ENCODE data around the gene TBC1D5. TPM values are rescaled to one million over a fixed set of nuclear protein-coding genes. Genes with fewer than 3 reads are reported as not detected.
A peak's percentile ranks its signal among the peaks of the same experiment; 100 is the strongest.

Gene TBC1D5
- total RNA-seq, 2 donors from 2014 or later: 68.8 to 77.7 TPM

GRCh38 chr3:17742880-17743657 lies 638 bp upstream of the TBC1D5 start:
- Mint-ChIP-seq H3K36me3 (ENCODE audit: low read depth) (no peaks in the 10 kb centered on the region), H3K27me3 (ENCODE audit: insufficient read depth) (no peaks in the 10 kb centered on the region), H3K9me3 (no peaks in the 10 kb centered on the region), H3K4me3 (peak overlapping the region; percentile 85), H3K27ac (peak overlapping the region; percentile 94), H3K4me1 (peaks cover 36% of the 10 kb centered on the region)
- peak overlapping the region; percentile 89 for H3K4me3 ChIP-seq (ENCODE audit: low read length)
- H3K27ac ChIP-seq (ENCODE audit: low read depth, low read length): peak overlapping the region; percentile 98
- H3K9ac ChIP-seq (ENCODE audit: extremely low read depth, low read length, poor library complexity, severe bottlenecking): peak overlapping the region; percentile 64
- no peaks in the 10 kb centered on the region for H3K36me3 ChIP-seq (ENCODE audit: control insufficient read depth, insufficient read depth, low read length)
- 11 to 30% methylated on average over 4 to 12 of the region's 12 CpGs for WGBS, 2 experiments (ENCODE audit: insufficient coverage in 1 of 2, insufficient read length in 1 of 2)
- TF ChIP-seq, protein P1, sequence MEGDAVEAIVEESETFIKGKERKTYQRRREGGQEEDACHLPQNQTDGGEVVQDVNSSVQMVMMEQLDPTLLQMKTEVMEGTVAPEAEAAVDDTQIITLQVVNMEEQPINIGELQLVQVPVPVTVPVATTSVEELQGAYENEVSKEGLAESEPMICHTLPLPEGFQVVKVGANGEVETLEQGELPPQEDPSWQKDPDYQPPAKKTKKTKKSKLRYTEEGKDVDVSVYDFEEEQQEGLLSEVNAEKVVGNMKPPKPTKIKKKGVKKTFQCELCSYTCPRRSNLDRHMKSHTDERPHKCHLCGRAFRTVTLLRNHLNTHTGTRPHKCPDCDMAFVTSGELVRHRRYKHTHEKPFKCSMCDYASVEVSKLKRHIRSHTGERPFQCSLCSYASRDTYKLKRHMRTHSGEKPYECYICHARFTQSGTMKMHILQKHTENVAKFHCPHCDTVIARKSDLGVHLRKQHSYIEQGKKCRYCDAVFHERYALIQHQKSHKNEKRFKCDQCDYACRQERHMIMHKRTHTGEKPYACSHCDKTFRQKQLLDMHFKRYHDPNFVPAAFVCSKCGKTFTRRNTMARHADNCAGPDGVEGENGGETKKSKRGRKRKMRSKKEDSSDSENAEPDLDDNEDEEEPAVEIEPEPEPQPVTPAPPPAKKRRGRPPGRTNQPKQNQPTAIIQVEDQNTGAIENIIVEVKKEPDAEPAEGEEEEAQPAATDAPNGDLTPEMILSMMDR (conservative IDR thresholded peaks at IDR 0.05): no peak
- DNase-seq: no peak
- H3K4me1 ChIP-seq (ENCODE audit: control insufficient read depth, insufficient read depth, low read length): no peaks in the 10 kb centered on the region
- no peaks in the 10 kb centered on the region for H3K27me3 ChIP-seq (ENCODE audit: control insufficient read depth, insufficient read depth, low read length, poor library complexity, severe bottlenecking)
- no peaks in the 10 kb centered on the region for H3K9me3 ChIP-seq (ENCODE audit: control insufficient read depth, low read length)

GRCh38 chr3:17741621-17742101 lies 770 bp downstream of the TBC1D5 start:
- Mint-ChIP-seq H3K9me3 (no peaks in the 10 kb centered on the region), H3K36me3 (ENCODE audit: low read depth) (no peaks in the 10 kb centered on the region), H3K27me3 (ENCODE audit: insufficient read depth) (no peaks in the 10 kb centered on the region), H3K4me1 (peaks cover 46% of the 10 kb centered on the region), H3K27ac (peak overlapping the region; percentile 98), H3K4me3 (peak overlapping the region; percentile 85)
- Histone ChIP-seq H3K27me3 (ENCODE audit: control insufficient read depth, insufficient read depth, low read length, poor library complexity, severe bottlenecking) (no peaks in the 10 kb centered on the region), H3K27ac (ENCODE audit: low read depth, low read length) (peak overlapping the region; percentile 98), H3K4me1 (ENCODE audit: control insufficient read depth, insufficient read depth, low read length) (no peaks in the 10 kb centered on the region), H3K9me3 (ENCODE audit: control insufficient read depth, low read length) (no peaks in the 10 kb centered on the region), H3K36me3 (ENCODE audit: control insufficient read depth, insufficient read depth, low read length) (no peaks in the 10 kb centered on the region), H3K9ac (ENCODE audit: extremely low read depth, low read length, poor library complexity, severe bottlenecking) (peak overlapping the region; percentile 64), H3K4me3 (ENCODE audit: low read length) (peak overlapping the region; percentile 89)
- DNase-seq: no peak
- TF ChIP-seq, protein P1 (conservative IDR thresholded peaks at IDR 0.05): no peak
- WGBS, 2 experiments (ENCODE audit: insufficient coverage in 1 of 2, insufficient read length in 1 of 2): 0 to 2% methylated on average over 6 to 17 of the region's 17 CpGs

DNA sequence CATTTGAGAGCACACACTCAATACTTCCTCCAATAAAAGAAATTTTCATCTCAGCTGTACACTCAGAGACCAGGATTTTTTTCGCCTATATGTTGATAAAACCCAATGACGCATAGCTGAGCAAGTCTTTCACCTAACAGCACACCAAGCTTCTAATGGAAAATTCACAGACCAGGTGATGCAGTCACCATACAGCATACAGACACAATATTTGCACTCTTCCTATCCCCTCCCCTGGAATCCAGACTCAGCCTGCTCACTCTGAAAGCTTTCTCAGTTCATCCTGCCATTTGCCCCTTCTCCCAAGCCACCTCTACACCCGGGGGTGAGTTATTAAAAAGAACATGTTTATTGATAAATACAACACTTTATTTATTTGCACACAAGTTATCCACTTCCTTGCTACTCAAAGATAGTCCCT lies 1.7 kb downstream of the TBC1D5 start:
- Histone ChIP-seq H3K4me1 (ENCODE audit: control insufficient read depth, insufficient read depth, low read length) (no peaks in the 10 kb centered on the region), H3K4me3 (ENCODE audit: low read length) (peak overlapping the region; percentile 89), H3K27me3 (ENCODE audit: control insufficient read depth, insufficient read depth, low read length, poor library complexity, severe bottlenecking) (no peaks in the 10 kb centered on the region), H3K27ac (ENCODE audit: low read depth, low read length) (peak overlapping the region; percentile 98), H3K9me3 (ENCODE audit: control insufficient read depth, low read length) (no peaks in the 10 kb centered on the region), H3K9ac (ENCODE audit: extremely low read depth, low read length, poor library complexity, severe bottlenecking) (peak overlapping the region; percentile 64), H3K36me3 (ENCODE audit: control insufficient read depth, insufficient read depth, low read length) (no peaks in the 10 kb centered on the region)
- H3K9me3 Mint-ChIP-seq: no peaks in the 10 kb centered on the region
- DNase-seq: no peak
- 78 to 87% methylated on average over 2 to 3 of the region's 3 CpGs for WGBS, 2 experiments (ENCODE audit: insufficient coverage in 1 of 2, insufficient read length in 1 of 2)
- TF ChIP-seq, protein P1 (conservative IDR thresholded peaks at IDR 0.05): no peak
- H3K36me3 Mint-ChIP-seq (ENCODE audit: low read depth): no peaks in the 10 kb centered on the region
- H3K27me3 Mint-ChIP-seq (ENCODE audit: insufficient read depth): no peaks in the 10 kb centered on the region
- H3K27ac Mint-ChIP-seq: peak overlapping the region; percentile 98
- H3K4me1 Mint-ChIP-seq: peaks cover 42% of the 10 kb centered on the region
- peak overlapping the region; percentile 85 for H3K4me3 Mint-ChIP-seq
